Measurements from ENCODE around the gene GPR3.

Gene GPR3

DNA sequence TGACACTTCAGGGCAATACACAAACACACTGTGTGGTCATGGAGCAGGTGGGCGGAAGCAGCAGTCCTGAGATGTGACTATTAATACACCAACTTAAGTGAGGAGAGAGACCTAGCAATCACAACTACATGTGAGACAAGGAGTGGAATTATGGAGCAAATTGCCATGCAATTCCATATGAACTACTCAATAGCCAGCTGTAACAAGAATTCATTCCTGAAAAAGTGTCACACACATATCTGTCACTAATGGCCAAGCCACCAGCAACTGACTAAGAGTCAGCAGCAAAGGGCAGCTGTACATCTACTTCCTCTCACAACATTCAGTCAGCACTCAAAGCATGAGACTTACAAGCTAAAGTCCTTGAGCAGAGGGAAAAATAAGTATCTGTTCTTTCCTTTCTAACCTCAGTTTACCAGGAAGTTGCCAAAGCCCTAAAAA lies 46.2 kb downstream of the GPR3 start:
- peaks cover 11% of the 10 kb centered on the region for H3K36me3 Mint-ChIP-seq
- H3K4me3 Mint-ChIP-seq, result no peak overlapping the region
- H3K9me3 Mint-ChIP-seq, result no peaks in the 10 kb centered on the region
- H3K4me1 Mint-ChIP-seq, result peaks cover 62% of the 10 kb centered on the region
- H3K27ac Mint-ChIP-seq, result peak overlapping the region; percentile 21
- no peaks in the 10 kb centered on the region for H3K27me3 Mint-ChIP-seq

DNA sequence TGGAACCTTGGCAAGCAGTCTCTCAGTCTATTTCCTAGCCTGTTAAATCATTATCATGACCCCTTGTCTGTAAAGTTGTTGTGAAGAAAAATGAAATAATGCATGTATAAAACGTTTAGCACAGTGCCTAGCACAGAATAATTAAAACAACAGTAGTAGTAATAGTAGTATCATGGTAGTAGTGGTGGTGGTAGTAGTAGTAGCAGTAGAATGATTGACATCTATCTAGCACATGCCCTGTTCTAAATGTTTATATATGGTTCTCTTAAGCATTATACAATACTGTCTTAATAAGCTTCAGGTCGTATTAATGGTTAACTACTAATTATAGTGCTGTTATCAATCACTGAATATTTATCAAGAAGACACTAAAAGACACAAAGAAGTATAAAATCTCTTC lies 46.7 kb downstream of the GPR3 start:
- H3K4me1 Mint-ChIP-seq, result peaks cover 62% of the 10 kb centered on the region
- H3K9me3 Mint-ChIP-seq, result no peaks in the 10 kb centered on the region
- H3K4me3 Mint-ChIP-seq, result no peak overlapping the region
- no peaks in the 10 kb centered on the region for H3K27me3 Mint-ChIP-seq
- H3K36me3 Mint-ChIP-seq, result peaks cover 8% of the 10 kb centered on the region
- peak overlapping the region; percentile 48 for H3K27ac Mint-ChIP-seq

DNA sequence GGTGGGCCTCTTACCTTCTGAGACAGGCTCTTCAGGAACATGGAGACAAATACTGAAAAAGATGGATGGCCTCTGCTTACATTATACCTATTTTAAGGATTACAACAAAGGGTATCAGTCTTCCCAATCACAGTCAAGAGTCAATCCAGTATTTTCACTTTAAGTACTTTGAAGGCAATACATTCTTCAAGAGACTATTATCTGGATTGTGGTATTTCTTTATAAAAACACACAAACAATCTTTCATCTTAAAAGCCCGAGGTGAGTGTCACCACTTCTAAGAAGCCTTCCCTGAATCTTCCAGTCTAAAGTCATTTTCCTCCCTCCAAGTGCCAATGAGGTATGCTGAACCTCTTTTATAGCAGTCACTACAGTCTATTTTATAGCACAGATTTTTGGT lies 52.2 kb downstream of the GPR3 start:
- no peaks in the 10 kb centered on the region for H3K27me3 Mint-ChIP-seq
- H3K27ac Mint-ChIP-seq, result peak overlapping the region; percentile 97
- H3K4me3 Mint-ChIP-seq, result peak overlapping the region; percentile 83
- H3K36me3 Mint-ChIP-seq, result peaks cover 15% of the 10 kb centered on the region
- H3K4me1 Mint-ChIP-seq, result peaks cover 51% of the 10 kb centered on the region
- H3K9me3 Mint-ChIP-seq, result no peaks in the 10 kb centered on the region
